ENCODE measurements around the gene PKHD1.

GRCh38 chr6:51953246-51953645, 134.2 kb downstream of the PKHD1 start:
- TF ChIP-seq CTCF (IDR thresholded peaks at IDR 0.05), result no peak
- TF ChIP-seq POLR2A (IDR thresholded peaks at IDR 0.05), result no peak
